Left cardiac atrium (tissue), 4 donors: Measurements from ENCODE around the gene MAS1. TPM values are rescaled to one million over a fixed set of nuclear protein-coding genes. Genes with fewer than 3 reads are reported as not detected.
"Not testable (repeated sequence)": the region's sequence is repeated elsewhere in the genome, so short reads cannot be mapped to it uniquely, and the experiment has no call there.

ENCODE experiments used
- ATAC-seq, 2 donors: fragments of 200-7000 bp; cut with Tn5 transposase; one replicate each; pipeline ENCODE4 v1.9.1; 2020; ENCODE audit warnings: mild to moderate bottlenecking in 2 of 2, moderate library complexity in 2 of 2
- DNase-seq: peaks from one replicate; pipeline ENCODE4 v3.0.0-alpha.2; 2020
- intact Hi-C, 2 donors: fragments of 100-400 bp; cut with DNase I; formaldehyde crosslinking; loops; one replicate each; pipeline versions ENCODE4 v1.14.1 to v1.15.1; 2022 to 2023
- total RNA-seq, 2 donors: library from RNA; stranded (reverse); fragmentation: NEBNext Ultra II Directional; extraction: Animal tissue kit (Norgen Biotek cat#: 25700); gene quantifications; one replicate each; pipeline ENCODE4 v1.2.1, GENCODE V29; 2021
- donor health status: DM: no; HTN: yes; CAD: no.
- donor health status: DM: no; HTN: yes; CAD: no; lungs with severe emphysema.
- donor health status: DM: yes; HTN: yes; CAD: no.
- donor health status: Dilated cardiomyopathy.

MAS1 gene
- total RNA-seq, 2 donors from 2014 or later = not detected

DNA sequence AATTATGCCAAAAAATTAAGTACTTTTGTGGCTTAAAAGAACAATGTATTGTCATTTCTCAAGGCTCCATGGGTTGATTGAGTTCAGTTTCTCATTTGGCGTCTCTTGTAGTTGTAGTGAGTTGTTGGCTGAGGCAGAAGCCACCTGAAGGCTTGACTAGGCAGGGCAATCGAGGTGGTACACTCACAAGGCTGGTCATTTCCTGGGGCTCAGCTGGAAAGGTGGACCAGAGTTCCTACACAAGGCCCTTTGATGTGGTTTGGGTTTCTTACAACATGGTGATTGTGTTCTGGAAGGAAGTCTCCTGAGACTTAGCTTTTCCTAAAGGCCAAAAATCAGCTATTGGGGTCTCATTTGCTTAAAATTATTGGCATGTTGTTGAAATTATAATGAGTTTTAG is 22.6 kb downstream of the MAS1 start:
- DNase-seq = no peak
- intact Hi-C loops = no loop called here
- no peak for ATAC-seq

DNA sequence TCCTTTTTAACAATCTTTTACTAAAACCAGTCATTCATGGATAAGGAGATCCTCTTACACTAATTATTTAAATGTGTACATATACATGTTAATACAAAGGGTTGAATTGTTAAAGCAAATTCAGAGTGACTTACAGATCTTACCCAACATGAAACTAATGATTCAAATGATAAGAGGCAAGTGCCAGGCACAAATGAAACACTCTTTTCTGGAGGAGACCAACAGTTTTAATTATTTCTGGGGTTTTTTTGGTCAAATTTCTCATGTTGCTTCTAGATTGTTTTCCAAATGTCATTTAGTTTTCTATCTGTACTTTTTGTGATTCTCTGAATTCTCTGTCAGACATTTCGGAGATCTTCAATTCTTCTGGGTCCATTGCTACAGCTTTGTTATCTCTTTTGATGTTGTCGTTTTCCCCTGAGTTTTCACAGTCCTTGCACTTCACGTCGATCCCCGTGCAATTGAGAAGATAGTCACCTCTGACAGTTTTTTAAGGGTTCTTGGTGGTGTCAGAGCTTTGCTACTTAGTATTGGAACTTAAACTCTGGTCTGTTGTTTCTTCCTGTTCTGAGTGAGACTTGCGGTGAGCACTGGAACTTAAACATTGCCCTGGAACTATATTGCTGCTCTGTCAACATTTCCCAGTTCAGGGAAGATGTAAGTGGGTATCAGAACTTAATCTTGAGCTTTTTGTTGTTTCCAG is 23.2 kb downstream of the MAS1 start:
- intact Hi-C loops = no loop called here
- DNase-seq = no peak
- ATAC-seq = no peak

DNA sequence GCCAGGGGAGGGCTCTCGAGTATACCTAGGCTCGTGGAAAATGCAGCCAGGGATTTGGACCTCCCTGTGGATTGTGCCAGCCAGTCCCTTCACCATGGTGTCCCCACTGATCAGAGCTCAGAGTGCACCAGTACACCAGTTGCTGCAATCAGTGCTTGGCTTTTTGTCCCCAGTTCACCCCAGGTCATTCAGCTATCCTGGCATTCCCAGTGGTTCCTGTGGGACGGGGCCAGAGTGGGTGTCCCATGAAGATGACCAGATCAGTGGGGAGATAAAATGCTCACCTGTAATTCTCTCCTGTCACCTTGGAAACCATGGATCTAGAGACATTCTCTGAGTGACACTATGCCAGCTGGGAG is 23.8 kb downstream of the MAS1 start:
- ATAC-seq (no peak), DNase-seq (no peak)
- intact Hi-C loops = no loop called here

- intact Hi-C loops = no loop called here
- DNase-seq = no peak
- no peak for ATAC-seq
Observed at GRCh38 chr6:159915397-159915796, 24.6 kb downstream of the MAS1 start.

DNA sequence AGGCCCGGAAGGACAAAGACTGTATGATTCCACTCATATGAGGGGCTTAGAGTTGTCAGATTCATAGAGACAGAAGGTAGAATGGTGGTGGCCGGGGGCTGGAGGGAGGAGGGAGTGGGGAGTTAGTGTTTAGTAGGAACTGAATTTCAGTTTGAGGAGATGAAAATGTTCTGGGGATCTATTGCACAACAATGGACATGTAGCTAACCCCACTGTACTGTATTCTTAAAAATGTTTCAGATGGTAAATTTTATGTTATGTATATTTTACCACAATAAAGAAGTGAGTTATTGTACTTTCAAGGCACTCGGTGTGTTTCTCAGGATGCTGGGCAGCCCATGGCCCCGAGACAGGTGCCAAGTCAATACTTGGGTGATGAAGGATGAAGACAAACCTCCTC is 25.4 kb downstream of the MAS1 start:
- ATAC-seq = no peak
- DNase-seq = no peak
- intact Hi-C loops = no loop called here

DNA sequence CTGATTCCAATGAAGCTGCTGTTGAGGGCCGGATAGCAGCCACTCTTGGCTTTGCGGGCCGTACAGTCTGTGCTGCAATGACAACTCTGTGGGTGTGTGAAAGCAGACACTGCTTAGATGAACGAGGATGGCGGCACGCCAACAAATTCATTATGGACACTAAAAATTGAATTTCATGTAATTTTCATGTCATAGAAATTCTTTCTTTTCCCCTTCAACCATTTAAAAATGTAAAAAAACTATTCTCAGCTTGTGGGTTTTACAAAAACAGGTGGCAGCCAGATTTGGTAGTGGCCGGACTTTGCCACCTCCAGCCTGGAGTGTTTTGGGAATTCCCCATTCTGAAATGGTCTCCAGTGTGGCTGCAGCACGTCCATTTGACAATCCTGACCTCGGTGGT is 26.0 kb downstream of the MAS1 start:
- DNase-seq (no peak), ATAC-seq (no peak)
- intact Hi-C loops = no loop called here

GRCh38 chr6:159919011-159919511 is 28.3 kb downstream of the MAS1 start:
- ATAC-seq (no peak), DNase-seq (no peak)
- intact Hi-C loops = no loop called here

GRCh38 chr6:159919800-159920199 is 29.0 kb downstream of the MAS1 start:
- ATAC-seq (no peak), DNase-seq (no peak)
- intact Hi-C loops = no loop called here

- DNase-seq, ATAC-seq, intact Hi-C loops: not testable (repeated sequence)
Observed at GRCh38 chr6:159924150-159924549, 33.4 kb downstream of the MAS1 start.

DNA sequence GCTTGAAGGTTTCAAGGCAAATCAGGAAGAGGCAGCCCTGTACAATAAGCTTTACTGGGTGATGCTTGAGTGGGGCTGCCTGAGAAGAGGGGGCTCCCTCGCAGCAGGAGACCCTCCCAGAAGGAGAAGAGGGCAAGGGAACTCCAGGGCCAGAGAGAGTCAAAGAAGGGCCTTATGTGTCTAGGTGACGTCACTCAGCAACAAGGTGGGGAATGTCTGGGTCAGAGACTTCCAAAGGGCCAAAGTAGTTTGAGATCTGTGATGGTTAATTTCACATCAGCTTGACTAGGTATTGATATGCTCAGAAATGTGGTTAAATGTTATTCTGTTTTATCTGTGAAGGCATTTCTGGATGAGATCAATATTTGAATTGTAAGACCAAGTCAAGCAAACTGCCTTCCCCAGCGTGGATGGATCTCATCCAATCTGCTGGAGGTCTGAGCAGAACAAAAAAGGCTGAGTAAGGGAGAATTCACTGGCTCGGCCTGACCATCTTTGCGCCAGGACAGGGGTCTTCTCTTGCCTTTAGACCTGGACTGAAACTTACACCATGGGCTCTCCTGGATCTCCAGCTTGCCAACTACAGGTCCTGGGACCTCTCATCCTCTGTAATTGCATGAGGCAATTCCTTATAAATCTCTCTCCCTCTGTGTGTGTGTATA is 35.9 kb downstream of the MAS1 start:
- no peak for DNase-seq
- intact Hi-C loops = no loop called here
- no peak for ATAC-seq

- no peak for ATAC-seq
- intact Hi-C loops = loop anchor here in 1 of 2 donors (10.0 kb wide), 1 partner anchor 65 kb away; no protein-coding TSS in a partner anchor
- no peak for DNase-seq
Observed at GRCh38 chr6:159929819-159930218, 39.0 kb downstream of the MAS1 start.

- intact Hi-C loops = loop anchor here in 1 of 2 donors (10.0 kb wide), 1 partner anchor 66 kb away; no protein-coding TSS in a partner anchor
- DNase-seq (no peak), ATAC-seq (no peak)
Observed at GRCh38 chr6:159931112-159931511, 40.3 kb downstream of the MAS1 start.

- DNase-seq (no peak), ATAC-seq (no peak)
- intact Hi-C loops = loop anchor here in 1 of 2 donors (10.0 kb wide), 1 partner anchor 67 kb away; no protein-coding TSS in a partner anchor
Observed at GRCh38 chr6:159931846-159932245, 41.1 kb downstream of the MAS1 start.

GRCh38 chr6:159933077-159933476 is 42.3 kb downstream of the MAS1 start:
- DNase-seq = no peak
- no peak for ATAC-seq
- intact Hi-C loops = loop anchor here in 1 of 2 donors (10.0 kb wide), 1 partner anchor 68 kb away; no protein-coding TSS in a partner anchor

DNA sequence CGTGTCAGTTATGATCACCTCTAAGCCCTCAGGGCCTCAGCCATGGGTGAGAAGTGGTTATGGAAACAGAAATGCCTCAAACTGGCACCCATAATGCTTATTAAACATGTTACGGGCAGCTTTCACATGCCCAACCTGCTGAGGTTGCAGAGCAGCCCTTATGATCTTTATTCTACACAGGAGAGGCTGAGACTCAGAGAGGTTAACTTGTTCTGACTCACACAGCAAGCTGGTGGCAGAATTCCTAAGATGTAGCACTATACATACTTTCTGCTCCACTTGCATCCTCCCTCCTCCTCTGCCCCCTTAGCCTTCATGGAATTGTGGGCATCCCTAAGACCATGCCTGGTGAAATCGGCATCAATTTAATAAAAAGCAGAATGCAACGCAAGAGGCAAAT is 43.4 kb downstream of the MAS1 start:
- no peak for DNase-seq
- intact Hi-C loops = loop anchor here in 1 of 2 donors (10.0 kb wide), 1 partner anchor 69 kb away; no protein-coding TSS in a partner anchor
- ATAC-seq = no peak

DNA sequence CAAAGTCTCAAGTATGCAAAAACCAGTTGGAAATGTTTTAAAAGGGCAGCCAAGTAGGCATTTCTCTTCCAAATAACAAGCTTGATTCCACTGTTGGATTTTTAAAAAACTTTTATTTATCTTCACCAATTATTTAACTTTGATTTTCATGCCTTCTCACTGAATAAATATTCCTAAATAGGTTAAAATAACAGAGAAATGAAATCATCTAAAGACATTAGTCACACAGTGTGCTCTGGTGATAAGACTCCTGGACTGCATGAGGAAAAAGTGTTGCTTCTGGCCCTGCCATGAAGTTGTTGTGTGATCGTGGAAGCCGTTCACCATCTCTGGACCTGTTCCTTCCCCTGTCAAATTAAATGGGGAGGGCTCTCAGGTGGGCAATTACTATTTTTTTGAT is 44.3 kb downstream of the MAS1 start:
- no peak for DNase-seq
- intact Hi-C loops = loop anchor here in 1 of 2 donors (10.0 kb wide), 1 partner anchor 70 kb away; no protein-coding TSS in a partner anchor
- ATAC-seq = peak; percentile 23 to 88

DNA sequence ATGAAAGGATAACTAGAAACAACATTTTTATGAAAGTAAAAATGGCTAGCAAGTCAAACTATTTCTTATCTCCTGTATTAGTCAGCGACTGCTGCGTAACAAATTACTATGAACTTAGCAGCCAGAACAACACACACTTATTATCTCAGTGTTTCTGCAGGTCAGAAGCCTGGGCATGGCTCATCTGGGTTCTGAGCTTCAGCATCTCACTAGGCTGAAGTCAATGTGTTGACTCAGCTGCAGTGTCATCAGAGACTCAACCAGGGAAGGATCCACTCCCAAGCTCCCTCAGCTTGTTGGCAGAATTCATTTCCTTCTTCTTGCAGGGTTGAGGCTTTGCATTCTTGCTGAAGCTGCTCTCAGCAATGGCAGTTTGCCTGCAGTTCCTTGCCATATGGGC is 44.8 kb downstream of the MAS1 start:
- no peak for DNase-seq
- ATAC-seq = peak in 1 of 2 donors; percentile 93
- intact Hi-C loops = loop anchor here in 1 of 2 donors (10.0 kb wide), 1 partner anchor 71 kb away; no protein-coding TSS in a partner anchor

- intact Hi-C loops = loop anchor here in 1 of 2 donors (10.0 kb wide), 1 partner anchor 75 kb away; no protein-coding TSS in a partner anchor
- DNase-seq = peak; percentile 68
- peak; percentile 59 to 79 for ATAC-seq
Observed at GRCh38 chr6:159939591-159940016, 48.8 kb downstream of the MAS1 start.
